DOHH2 (cell line): ENCODE measurements around the gene SLC26A8.

Experiments used
- H3F3A ChIP-seq: fragments of 200-600 bp; sonication (generic), shearing (Covaris generic); 2 replicates; pipeline ENCODE4 v1.6.0; 2016; ENCODE audit warnings: antibody characterized with exemption, mild to moderate bottlenecking; ENCODE audit not compliant: control insufficient read depth, insufficient read depth
- H3K27ac ChIP-seq: fragments of 200-600 bp; sonication (generic); 2 replicates; pipeline ENCODE4 v1.5.1; 2014; ENCODE audit warnings: low read depth, mild to moderate bottlenecking, low read length, moderate library complexity
- H3K27me3 ChIP-seq: fragments of 200-600 bp; sonication (generic); 2 replicates; pipeline ENCODE4 v1.6.1; 2014; ENCODE audit warnings: mild to moderate bottlenecking, low read length, mixed read lengths; ENCODE audit not compliant: control insufficient read depth
- H3K36me3 ChIP-seq: fragments of 200-600 bp; sonication (generic); 2 replicates; pipeline ENCODE4 v1.6.1; 2014; ENCODE audit warnings: mild to moderate bottlenecking, low read length, moderate library complexity, mixed read lengths; ENCODE audit not compliant: control insufficient read depth
- H3K4me1 ChIP-seq: fragments of 200-600 bp; sonication (generic); 2 replicates; pipeline ENCODE4 v1.6.1; 2014; ENCODE audit warnings: mild to moderate bottlenecking, low read length, mixed read lengths; ENCODE audit not compliant: control insufficient read depth
- H3K4me2 ChIP-seq: fragments of 200-600 bp; sonication (generic); 2 replicates; pipeline ENCODE4 v1.6.0; 2014; ENCODE audit warnings: mild to moderate bottlenecking, low read length, moderate library complexity
- H3K4me3 ChIP-seq: fragments of 200-600 bp; sonication (generic); 2 replicates; pipeline ENCODE4 v1.5.1; 2014; ENCODE audit warnings: mild to moderate bottlenecking, low read length, mixed read lengths
- H3K79me2 ChIP-seq: fragments of 200-600 bp; sonication (generic); 2 replicates; pipeline ENCODE4 v1.6.1; 2014; ENCODE audit warnings: mild to moderate bottlenecking, low read length, mixed read lengths; ENCODE audit not compliant: control insufficient read depth
- H3K9me2 ChIP-seq: fragments of 200-600 bp; sonication (generic); replicated peaks from 2 replicates; pipeline ENCODE4 v1.6.1; 2014; ENCODE audit warnings: mild to moderate bottlenecking, low read length, mixed read lengths; ENCODE audit not compliant: control insufficient read depth
- H3K9me3 ChIP-seq: fragments of 200-600 bp; sonication (generic); 2 replicates; pipeline ENCODE4 v1.6.1; 2014; ENCODE audit warnings: antibody characterized with exemption, low read length, mixed read lengths; ENCODE audit not compliant: control insufficient read depth, insufficient read depth
- H4K20me1 ChIP-seq: fragments of 200-600 bp; sonication (generic); 2 replicates; pipeline ENCODE4 v1.6.0; 2014; ENCODE audit warnings: low read depth, mild to moderate bottlenecking, antibody characterized with exemption, low read length, moderate library complexity; ENCODE audit not compliant: control insufficient read depth, insufficient read depth
- EZH2phosphoT487 ChIP-seq: fragments of 200-600 bp; sonication (generic); IDR thresholded peaks from 2 replicates; pipeline ENCODE4 v1.6.1; 2017; ENCODE audit warnings: borderline replicate concordance, mild to moderate bottlenecking, antibody characterized with exemption, low read length, moderate library complexity, mixed read lengths
- TF ChIP-seq, protein P1 (sequence below): fragments of 200-600 bp; sonication (generic); IDR thresholded peaks from one replicate; pipeline ENCODE4 v1.5.1; 2014; ENCODE audit warnings: antibody characterized with exemption, mild to moderate bottlenecking, low read depth, low read length; ENCODE audit not compliant: poor library complexity, severe bottlenecking

The SLC26A8 gene

DNA sequence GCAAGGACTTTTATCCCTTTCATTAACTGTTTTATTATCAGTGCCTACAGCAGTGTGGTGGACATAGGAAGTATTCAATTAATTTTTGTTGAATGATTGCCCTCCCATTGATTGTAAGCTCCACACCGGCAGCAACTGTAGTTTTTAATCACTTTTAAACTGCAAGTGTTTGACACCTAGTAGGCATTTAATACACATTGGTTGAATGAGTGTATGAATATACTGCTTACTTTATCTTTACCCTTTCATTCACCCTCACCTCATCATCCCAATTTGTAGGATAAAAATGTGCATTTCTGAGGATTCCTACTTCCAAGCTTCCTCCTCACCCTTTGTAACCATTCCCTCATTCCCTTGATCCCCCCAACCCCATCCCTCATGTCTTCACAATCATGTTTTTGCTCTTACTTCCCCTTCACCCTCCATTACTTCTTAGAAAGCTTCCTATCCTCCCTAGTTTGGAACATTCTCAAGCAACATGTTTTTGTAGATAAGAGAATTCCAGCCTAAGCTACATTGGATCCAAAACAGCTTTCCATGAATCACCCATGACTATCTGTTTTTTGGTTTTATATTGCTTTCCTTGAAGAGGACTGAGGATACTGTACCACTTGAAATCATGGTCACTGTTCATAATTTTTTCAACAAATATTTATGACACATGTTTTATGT, 955 bp upstream of the SLC26A8 start:
- H3K4me2 ChIP-seq, result no peak overlapping the region
- H3K27ac ChIP-seq, result no peak overlapping the region
- no peak overlapping the region for H3K4me3 ChIP-seq
- H3K9me2 ChIP-seq, result no peaks in the 10 kb centered on the region
- H3K79me2 ChIP-seq, result peaks cover 28% of the 10 kb centered on the region
- H4K20me1 ChIP-seq, result no peaks in the 10 kb centered on the region
- H3K4me1 ChIP-seq, result peaks cover 14% of the 10 kb centered on the region
- no peaks in the 10 kb centered on the region for H3F3A ChIP-seq
- no peak for TF ChIP-seq EZH2phosphoT487
- TF ChIP-seq, protein P1, sequence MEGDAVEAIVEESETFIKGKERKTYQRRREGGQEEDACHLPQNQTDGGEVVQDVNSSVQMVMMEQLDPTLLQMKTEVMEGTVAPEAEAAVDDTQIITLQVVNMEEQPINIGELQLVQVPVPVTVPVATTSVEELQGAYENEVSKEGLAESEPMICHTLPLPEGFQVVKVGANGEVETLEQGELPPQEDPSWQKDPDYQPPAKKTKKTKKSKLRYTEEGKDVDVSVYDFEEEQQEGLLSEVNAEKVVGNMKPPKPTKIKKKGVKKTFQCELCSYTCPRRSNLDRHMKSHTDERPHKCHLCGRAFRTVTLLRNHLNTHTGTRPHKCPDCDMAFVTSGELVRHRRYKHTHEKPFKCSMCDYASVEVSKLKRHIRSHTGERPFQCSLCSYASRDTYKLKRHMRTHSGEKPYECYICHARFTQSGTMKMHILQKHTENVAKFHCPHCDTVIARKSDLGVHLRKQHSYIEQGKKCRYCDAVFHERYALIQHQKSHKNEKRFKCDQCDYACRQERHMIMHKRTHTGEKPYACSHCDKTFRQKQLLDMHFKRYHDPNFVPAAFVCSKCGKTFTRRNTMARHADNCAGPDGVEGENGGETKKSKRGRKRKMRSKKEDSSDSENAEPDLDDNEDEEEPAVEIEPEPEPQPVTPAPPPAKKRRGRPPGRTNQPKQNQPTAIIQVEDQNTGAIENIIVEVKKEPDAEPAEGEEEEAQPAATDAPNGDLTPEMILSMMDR, result no peak
- H3K9me3 ChIP-seq, result no peaks in the 10 kb centered on the region
- peaks cover 21% of the 10 kb centered on the region for H3K27me3 ChIP-seq
- peaks cover 13% of the 10 kb centered on the region for H3K36me3 ChIP-seq

DNA sequence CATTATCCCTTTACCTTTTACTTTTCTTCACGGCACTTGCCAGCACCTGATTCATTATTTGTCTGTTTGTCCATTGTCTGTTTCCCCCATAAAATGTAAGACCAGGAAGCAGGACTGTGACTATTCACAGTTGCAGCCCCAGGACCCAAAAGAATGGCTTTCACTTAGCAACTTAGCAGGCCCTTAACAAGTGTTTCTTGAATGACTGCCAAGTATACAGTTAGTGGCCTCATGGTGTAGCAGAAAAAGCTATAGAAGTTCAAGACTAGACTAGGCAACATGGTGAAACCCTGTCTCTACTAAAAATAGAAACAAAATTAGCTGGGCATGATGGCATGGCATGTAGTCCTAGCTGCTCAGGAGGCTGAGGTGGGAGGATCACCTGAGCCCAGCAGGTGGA, 4.3 kb downstream of the SLC26A8 start:
- no peaks in the 10 kb centered on the region for H3K9me2 ChIP-seq
- no peaks in the 10 kb centered on the region for H3K36me3 ChIP-seq
- H3F3A ChIP-seq, result no peaks in the 10 kb centered on the region
- H3K27ac ChIP-seq, result no peak overlapping the region
- H3K27me3 ChIP-seq, result peaks cover 20% of the 10 kb centered on the region
- no peaks in the 10 kb centered on the region for H3K79me2 ChIP-seq
- H3K4me1 ChIP-seq, result 0 out of 2 replicates have a peak, but pooled peaks cover 3% of the 10 kb centered on the region
- no peak overlapping the region for H3K4me3 ChIP-seq
- no peak for TF ChIP-seq EZH2phosphoT487
- TF ChIP-seq, protein P1, result no peak
- no peaks in the 10 kb centered on the region for H4K20me1 ChIP-seq
- H3K9me3 ChIP-seq, result no peaks in the 10 kb centered on the region
- no peak overlapping the region for H3K4me2 ChIP-seq

DNA sequence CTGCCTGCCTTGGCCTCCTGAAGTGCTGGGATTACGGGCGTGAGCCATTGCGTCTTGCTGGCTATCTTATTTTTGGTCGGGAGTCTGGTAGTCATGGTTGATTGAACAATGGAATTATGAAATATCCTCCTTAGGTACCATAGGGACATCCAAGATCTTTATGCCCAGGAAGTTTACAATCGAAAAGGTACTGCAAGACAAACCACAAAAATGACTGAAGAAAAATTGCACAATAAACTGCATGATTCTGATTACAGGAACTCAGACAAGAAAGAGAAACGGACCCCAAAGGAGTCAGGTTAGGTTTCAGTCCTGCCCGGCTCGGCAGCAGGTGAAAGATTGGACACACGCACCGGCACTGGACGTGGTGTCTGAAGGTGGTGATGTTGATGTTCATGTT, 5.3 kb downstream of the SLC26A8 start:
- Histone ChIP-seq H3K27ac (no peak overlapping the region), H3K4me1 (0 out of 2 replicates have a peak, but pooled peaks cover under 1% of the 10 kb centered on the region), H3K4me2 (no peak overlapping the region), H4K20me1 (no peaks in the 10 kb centered on the region), H3K27me3 (peaks cover 12% of the 10 kb centered on the region), H3F3A (no peaks in the 10 kb centered on the region), H3K79me2 (no peaks in the 10 kb centered on the region), H3K4me3 (no peak overlapping the region), H3K9me3 (no peaks in the 10 kb centered on the region), H3K36me3 (no peaks in the 10 kb centered on the region), H3K9me2 (no peaks in the 10 kb centered on the region)
- TF ChIP-seq, protein P1, result no peak
- no peak for TF ChIP-seq EZH2phosphoT487
